Keratinocyte (primary cell): ENCODE measurements around the gene PDCD6IP.

Experiments
- EZH2 ChIP-seq: IDR thresholded peaks from one replicate; pipeline ENCODE4 v1.6.1; 2012; ENCODE audit warnings: inconsistent platforms, mild to moderate bottlenecking, low read length, moderate library complexity
- TF ChIP-seq, protein P1 (sequence below), 3 experiments: IDR thresholded peaks in 1 of 3; conservative IDR thresholded peaks in 1 of 3; optimal IDR thresholded peaks in 1 of 3; 2 replicates in 2 of 3; 3 replicates in 1 of 3; pipeline versions ENCODE3 to v1.5.1; 2011; ENCODE audit warnings: low read length in 3 of 3, mild to moderate bottlenecking in 3 of 3, moderate library complexity in 2 of 3, control low read depth in 1 of 3, inconsistent platforms in 1 of 3; ENCODE audit not compliant: insufficient read depth in 2 of 3; ENCODE audit errors: extremely low read depth in 1 of 3

DNA sequence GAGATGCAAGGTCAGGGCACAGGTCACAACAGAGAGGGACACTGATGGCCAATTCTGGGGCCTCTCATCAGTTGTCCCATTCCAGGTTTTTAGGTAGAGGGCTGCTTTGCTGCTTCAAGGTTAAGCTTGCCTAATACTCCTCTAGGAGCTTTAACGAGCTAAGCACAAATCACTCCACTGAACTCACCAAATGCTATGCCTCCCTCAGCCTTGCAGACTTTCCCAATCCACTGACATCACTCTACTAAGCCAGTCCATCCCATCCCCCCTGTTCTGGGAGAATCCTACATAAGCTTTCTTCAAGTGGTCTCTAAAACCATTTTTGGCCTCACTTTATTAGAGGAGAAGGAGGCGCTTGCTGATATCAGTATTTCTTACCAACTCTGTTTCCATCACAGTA is 24.8 kb upstream of the PDCD6IP start:
- TF ChIP-seq EZH2, result no peak
- TF ChIP-seq, protein P1, sequence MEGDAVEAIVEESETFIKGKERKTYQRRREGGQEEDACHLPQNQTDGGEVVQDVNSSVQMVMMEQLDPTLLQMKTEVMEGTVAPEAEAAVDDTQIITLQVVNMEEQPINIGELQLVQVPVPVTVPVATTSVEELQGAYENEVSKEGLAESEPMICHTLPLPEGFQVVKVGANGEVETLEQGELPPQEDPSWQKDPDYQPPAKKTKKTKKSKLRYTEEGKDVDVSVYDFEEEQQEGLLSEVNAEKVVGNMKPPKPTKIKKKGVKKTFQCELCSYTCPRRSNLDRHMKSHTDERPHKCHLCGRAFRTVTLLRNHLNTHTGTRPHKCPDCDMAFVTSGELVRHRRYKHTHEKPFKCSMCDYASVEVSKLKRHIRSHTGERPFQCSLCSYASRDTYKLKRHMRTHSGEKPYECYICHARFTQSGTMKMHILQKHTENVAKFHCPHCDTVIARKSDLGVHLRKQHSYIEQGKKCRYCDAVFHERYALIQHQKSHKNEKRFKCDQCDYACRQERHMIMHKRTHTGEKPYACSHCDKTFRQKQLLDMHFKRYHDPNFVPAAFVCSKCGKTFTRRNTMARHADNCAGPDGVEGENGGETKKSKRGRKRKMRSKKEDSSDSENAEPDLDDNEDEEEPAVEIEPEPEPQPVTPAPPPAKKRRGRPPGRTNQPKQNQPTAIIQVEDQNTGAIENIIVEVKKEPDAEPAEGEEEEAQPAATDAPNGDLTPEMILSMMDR (optimal IDR thresholded peaks at IDR 0.05 in 1 of 3, IDR thresholded peaks at IDR 0.05 in 1 of 3, conservative IDR thresholded peaks at IDR 0.05 in 1 of 3; ENCODE audit: extremely low read depth in 1 of 3, insufficient read depth in 2 of 3, low read length in 3 of 3), result no peak
